ENCODE results near the gene TUBA8. TPM values are rescaled to one million over a fixed set of nuclear protein-coding genes. Genes with fewer than 3 reads are reported as not detected.
"Not testable (repeated sequence)": the region's sequence is repeated elsewhere in the genome, so short reads cannot be mapped to it uniquely, and the experiment has no call there.

The TUBA8 gene
- total and polyA plus RNA-seq, 2 donors, result 0.57 to 3.1 TPM

GRCh38 chr22:18130699-18131429, 20.3 kb downstream of the TUBA8 start:
- WGBS, result 97% methylated on average over 20 of the region's 20 CpGs
- H3K9me3 ChIP-seq (ENCODE audit: control insufficient read depth in 2 of 2, insufficient read depth in 1 of 2, low read length in 1 of 2), result peaks cover 0 to 1% of the 10 kb centered on the region in 2 donors
- H3K27ac ChIP-seq (ENCODE audit: low read depth in 1 of 2, low read length in 1 of 2), result no peak overlapping the region
- DNase-seq (ENCODE audit: low read depth in 6 of 9, low spot score in 9 of 9), result no peak
- no peak overlapping the region for H3K4me3 ChIP-seq (ENCODE audit: low read length in 2 of 2)
- no peaks in the 10 kb centered on the region for H3K4me1 ChIP-seq (ENCODE audit: control insufficient read depth in 2 of 2, insufficient read depth in 2 of 2, low read length in 2 of 2)
- H3K36me3 ChIP-seq (ENCODE audit: control insufficient read depth in 2 of 2, insufficient read depth in 2 of 2, low read length in 1 of 2), result no peaks in the 10 kb centered on the region
- no peaks in the 10 kb centered on the region for H3K27me3 ChIP-seq (ENCODE audit: control insufficient read depth in 2 of 2, insufficient read depth in 1 of 2, low read length in 1 of 2)

- WGBS, result 96% methylated on average over 2 of the region's 2 CpGs
- Histone ChIP-seq H3K4me3 (ENCODE audit: low read length in 2 of 2) (no peak overlapping the region), H3K27ac (ENCODE audit: low read depth in 1 of 2, low read length in 1 of 2) (no peak overlapping the region)
Measured at GRCh38 chr22:18133452-18133851, 22.8 kb downstream of the TUBA8 start.

GRCh38 chr22:18136563-18137320, 26.1 kb downstream of the TUBA8 start:
- H3K9me3 ChIP-seq (ENCODE audit: control insufficient read depth in 2 of 2, insufficient read depth in 1 of 2, low read length in 1 of 2), result no peaks in the 10 kb centered on the region
- no peak for DNase-seq (ENCODE audit: low read depth in 6 of 9, low spot score in 9 of 9)
- WGBS, result 91% methylated on average over 21 of the region's 21 CpGs
- no peaks in the 10 kb centered on the region for H3K4me1 ChIP-seq (ENCODE audit: control insufficient read depth in 2 of 2, insufficient read depth in 2 of 2, low read length in 2 of 2)
- H3K36me3 ChIP-seq (ENCODE audit: control insufficient read depth in 2 of 2, insufficient read depth in 2 of 2, low read length in 1 of 2), result no peaks in the 10 kb centered on the region
- no peak overlapping the region for H3K27ac ChIP-seq (ENCODE audit: low read depth in 1 of 2, low read length in 1 of 2)
- H3K27me3 ChIP-seq (ENCODE audit: control insufficient read depth in 2 of 2, insufficient read depth in 1 of 2, low read length in 1 of 2), result no peaks in the 10 kb centered on the region
- no peak overlapping the region for H3K4me3 ChIP-seq (ENCODE audit: low read length in 2 of 2)

More at GRCh38 chr22:18133452-18133851, 22.8 kb downstream of the TUBA8 start:
- Histone ChIP-seq H3K36me3 (ENCODE audit: control insufficient read depth in 2 of 2, insufficient read depth in 2 of 2, low read length in 1 of 2) (no peaks in the 10 kb centered on the region), H3K9me3 (ENCODE audit: control insufficient read depth in 2 of 2, insufficient read depth in 1 of 2, low read length in 1 of 2) (peaks cover 0 to 1% of the 10 kb centered on the region in 2 donors), H3K4me1 (ENCODE audit: control insufficient read depth in 2 of 2, insufficient read depth in 2 of 2, low read length in 2 of 2) (no peaks in the 10 kb centered on the region), H3K27me3 (ENCODE audit: control insufficient read depth in 2 of 2, insufficient read depth in 1 of 2, low read length in 1 of 2) (no peaks in the 10 kb centered on the region)
- DNase-seq (ENCODE audit: low read depth in 6 of 9, low spot score in 9 of 9), result no peak

GRCh38 chr22:18141004-18141403, 30.4 kb downstream of the TUBA8 start:
- not testable (repeated sequence) for H3K27me3 ChIP-seq (ENCODE audit: control insufficient read depth in 2 of 2, insufficient read depth in 1 of 2, low read length in 1 of 2); H3K9me3 ChIP-seq (ENCODE audit: control insufficient read depth in 2 of 2, insufficient read depth in 1 of 2, low read length in 1 of 2); H3K4me3 ChIP-seq (ENCODE audit: low read length in 2 of 2); H3K36me3 ChIP-seq (ENCODE audit: control insufficient read depth in 2 of 2, insufficient read depth in 2 of 2, low read length in 1 of 2); H3K27ac ChIP-seq (ENCODE audit: low read depth in 1 of 2, low read length in 1 of 2); H3K4me1 ChIP-seq (ENCODE audit: control insufficient read depth in 2 of 2, insufficient read depth in 2 of 2, low read length in 2 of 2); DNase-seq (ENCODE audit: low read depth in 6 of 9, low spot score in 9 of 9)
- 98% methylated on average over 6 of the region's 6 CpGs for WGBS

- DNase-seq (ENCODE audit: low read depth in 6 of 9, low spot score in 9 of 9), result no peak
- Histone ChIP-seq H3K36me3 (ENCODE audit: control insufficient read depth in 2 of 2, insufficient read depth in 2 of 2, low read length in 1 of 2) (no peaks in the 10 kb centered on the region), H3K9me3 (ENCODE audit: control insufficient read depth in 2 of 2, insufficient read depth in 1 of 2, low read length in 1 of 2) (no peaks in the 10 kb centered on the region), H3K27me3 (ENCODE audit: control insufficient read depth in 2 of 2, insufficient read depth in 1 of 2, low read length in 1 of 2) (no peaks in the 10 kb centered on the region), H3K4me1 (ENCODE audit: control insufficient read depth in 2 of 2, insufficient read depth in 2 of 2, low read length in 2 of 2) (peaks cover 0 to 2% of the 10 kb centered on the region in 2 donors), H3K27ac (ENCODE audit: low read depth in 1 of 2, low read length in 1 of 2) (no peak overlapping the region), H3K4me3 (ENCODE audit: low read length in 2 of 2) (no peak overlapping the region)
Measured at GRCh38 chr22:18144105-18144504, 33.5 kb downstream of the TUBA8 start.

- H3K36me3 ChIP-seq (ENCODE audit: control insufficient read depth in 2 of 2, insufficient read depth in 2 of 2, low read length in 1 of 2), result no peaks in the 10 kb centered on the region
- H3K4me3 ChIP-seq (ENCODE audit: low read length in 2 of 2), result no peak overlapping the region
- H3K9me3 ChIP-seq (ENCODE audit: control insufficient read depth in 2 of 2, insufficient read depth in 1 of 2, low read length in 1 of 2), result no peaks in the 10 kb centered on the region
- H3K27me3 ChIP-seq (ENCODE audit: control insufficient read depth in 2 of 2, insufficient read depth in 1 of 2, low read length in 1 of 2), result no peaks in the 10 kb centered on the region
- H3K4me1 ChIP-seq (ENCODE audit: control insufficient read depth in 2 of 2, insufficient read depth in 2 of 2, low read length in 2 of 2), result peaks cover 0 to 10% of the 10 kb centered on the region in 2 donors
- DNase-seq (ENCODE audit: low read depth in 6 of 9, low spot score in 9 of 9), result no peak
- WGBS, result 95% methylated on average over 23 of the region's 23 CpGs
- no peak overlapping the region for H3K27ac ChIP-seq (ENCODE audit: low read depth in 1 of 2, low read length in 1 of 2)
Measured at GRCh38 chr22:18145676-18146388, 35.2 kb downstream of the TUBA8 start.

- H3K4me1 ChIP-seq (ENCODE audit: control insufficient read depth in 2 of 2, insufficient read depth in 2 of 2, low read length in 2 of 2), result peaks cover 0 to 10% of the 10 kb centered on the region in 2 donors
- H3K9me3 ChIP-seq (ENCODE audit: control insufficient read depth in 2 of 2, insufficient read depth in 1 of 2, low read length in 1 of 2), result no peaks in the 10 kb centered on the region
- 96% methylated on average over 3 of the region's 3 CpGs for WGBS
- no peaks in the 10 kb centered on the region for H3K27me3 ChIP-seq (ENCODE audit: control insufficient read depth in 2 of 2, insufficient read depth in 1 of 2, low read length in 1 of 2)
- no peaks in the 10 kb centered on the region for H3K36me3 ChIP-seq (ENCODE audit: control insufficient read depth in 2 of 2, insufficient read depth in 2 of 2, low read length in 1 of 2)
- no peak overlapping the region for H3K27ac ChIP-seq (ENCODE audit: low read depth in 1 of 2, low read length in 1 of 2)
- no peak overlapping the region for H3K4me3 ChIP-seq (ENCODE audit: low read length in 2 of 2)
- no peak for DNase-seq (ENCODE audit: low read depth in 6 of 9, low spot score in 9 of 9)
Measured at GRCh38 chr22:18146389-18146753, 35.8 kb downstream of the TUBA8 start.

- peaks cover 3 to 17% of the 10 kb centered on the region in 2 donors for H3K4me1 ChIP-seq (ENCODE audit: control insufficient read depth in 2 of 2, insufficient read depth in 2 of 2, low read length in 2 of 2)
- 97% methylated on average over 5 of the region's 5 CpGs for WGBS
- H3K9me3 ChIP-seq (ENCODE audit: control insufficient read depth in 2 of 2, insufficient read depth in 1 of 2, low read length in 1 of 2), result no peaks in the 10 kb centered on the region
- H3K4me3 ChIP-seq (ENCODE audit: low read length in 2 of 2), result no peak overlapping the region
- no peak overlapping the region for H3K27ac ChIP-seq (ENCODE audit: low read depth in 1 of 2, low read length in 1 of 2)
- H3K36me3 ChIP-seq (ENCODE audit: control insufficient read depth in 2 of 2, insufficient read depth in 2 of 2, low read length in 1 of 2), result no peaks in the 10 kb centered on the region
- no peaks in the 10 kb centered on the region for H3K27me3 ChIP-seq (ENCODE audit: control insufficient read depth in 2 of 2, insufficient read depth in 1 of 2, low read length in 1 of 2)
- DNase-seq (ENCODE audit: low read depth in 6 of 9, low spot score in 9 of 9), result no peak
Measured at GRCh38 chr22:18147791-18148190, 37.2 kb downstream of the TUBA8 start.

All from thymus (tissue), 11 donors.